T-helper 9 cell (primary cell): ENCODE data around the gene TSSK2.

ENCODE experiments used
- DNase-seq: peaks from one replicate; pipeline ENCODE4 v3.0.0-alpha.2; 2020

Gene TSSK2

DNA sequence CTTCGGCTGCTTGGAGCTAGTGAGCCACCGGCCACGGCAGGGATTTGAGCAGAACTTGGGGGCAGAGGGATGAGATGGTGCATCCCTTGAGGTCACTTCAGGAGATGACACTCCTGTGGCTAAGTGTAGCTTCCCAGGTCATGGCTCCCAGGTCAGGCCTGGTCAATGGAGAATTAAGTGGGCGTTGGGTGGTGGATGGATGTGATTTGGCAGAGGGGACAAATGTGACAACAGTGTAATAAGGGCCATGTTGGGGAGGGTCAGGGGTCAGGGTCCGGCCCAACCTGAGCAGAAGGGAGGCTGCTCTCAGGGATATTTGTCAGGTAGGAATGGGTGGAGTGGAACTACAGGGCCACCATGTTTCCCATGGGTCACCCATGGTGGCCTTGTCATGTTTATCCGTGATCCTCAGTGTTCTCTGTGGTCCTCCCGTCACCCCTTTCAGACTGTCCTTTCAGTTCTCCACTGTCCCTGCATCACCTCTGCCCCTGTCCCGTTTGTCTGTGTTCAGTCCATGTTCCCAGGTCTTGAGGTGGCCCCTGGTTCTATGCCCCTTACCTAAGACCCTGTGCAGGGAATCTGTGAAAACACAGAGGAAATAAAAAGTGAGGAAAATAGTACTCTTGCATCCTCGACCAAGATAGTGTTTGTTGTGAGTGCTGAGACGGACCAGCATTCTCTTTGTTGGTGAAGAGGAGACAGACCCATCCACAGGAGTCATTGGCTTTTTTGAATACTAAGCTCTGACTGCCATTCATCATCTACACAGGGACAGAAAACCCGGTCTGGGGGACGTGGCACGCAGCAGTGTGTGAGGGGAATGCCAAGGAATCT lies 41.3 kb downstream of the TSSK2 start:
- no peak for DNase-seq

DNA sequence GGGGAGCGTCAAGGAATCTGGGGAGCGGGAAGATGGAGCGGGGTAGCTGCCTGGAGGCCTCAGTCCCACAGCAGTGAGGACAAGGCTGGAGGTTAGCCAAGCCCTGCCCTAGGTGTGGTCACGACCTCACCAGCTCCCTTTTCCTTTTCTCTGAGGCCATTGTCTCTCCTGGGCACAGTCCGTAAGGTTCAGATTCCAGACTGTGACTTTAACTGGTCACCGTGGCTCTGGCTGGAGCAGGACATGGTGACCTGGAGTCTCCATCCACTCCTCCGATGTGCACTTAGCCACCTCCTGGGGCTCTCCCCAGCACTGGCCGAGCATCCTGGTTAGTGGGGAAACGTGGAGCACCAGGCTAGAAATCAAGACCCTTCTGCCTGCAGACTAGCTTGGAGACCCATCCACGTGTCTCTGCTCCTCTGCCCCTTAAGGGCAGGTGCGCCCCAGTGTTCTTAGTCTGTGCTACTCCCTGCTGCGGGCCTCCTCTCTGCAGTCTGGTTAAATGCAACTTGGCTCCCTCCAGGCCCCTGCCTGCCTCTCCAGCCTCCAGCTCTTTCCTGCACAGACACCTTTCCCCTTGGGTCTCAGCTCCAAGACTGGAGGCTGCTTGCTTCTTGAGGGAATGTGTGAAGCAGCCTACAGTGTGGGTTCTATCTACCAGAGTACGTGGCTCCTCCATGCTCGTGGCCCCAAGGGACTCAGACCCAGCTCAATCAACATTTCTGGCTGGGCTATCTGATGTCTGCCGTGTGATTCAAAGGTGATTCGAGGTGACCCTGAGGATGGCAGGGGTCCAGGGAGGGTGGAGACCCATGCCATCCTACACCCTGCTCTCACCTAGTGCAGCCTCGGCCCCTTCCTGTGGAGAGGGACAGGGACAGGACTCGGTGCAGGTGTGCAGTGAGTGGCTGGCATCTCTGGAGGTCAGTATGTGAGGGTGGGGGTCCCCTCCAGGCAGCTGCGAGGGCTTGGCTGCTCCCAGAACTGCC lies 42.2 kb downstream of the TSSK2 start:
- no peak for DNase-seq

DNA sequence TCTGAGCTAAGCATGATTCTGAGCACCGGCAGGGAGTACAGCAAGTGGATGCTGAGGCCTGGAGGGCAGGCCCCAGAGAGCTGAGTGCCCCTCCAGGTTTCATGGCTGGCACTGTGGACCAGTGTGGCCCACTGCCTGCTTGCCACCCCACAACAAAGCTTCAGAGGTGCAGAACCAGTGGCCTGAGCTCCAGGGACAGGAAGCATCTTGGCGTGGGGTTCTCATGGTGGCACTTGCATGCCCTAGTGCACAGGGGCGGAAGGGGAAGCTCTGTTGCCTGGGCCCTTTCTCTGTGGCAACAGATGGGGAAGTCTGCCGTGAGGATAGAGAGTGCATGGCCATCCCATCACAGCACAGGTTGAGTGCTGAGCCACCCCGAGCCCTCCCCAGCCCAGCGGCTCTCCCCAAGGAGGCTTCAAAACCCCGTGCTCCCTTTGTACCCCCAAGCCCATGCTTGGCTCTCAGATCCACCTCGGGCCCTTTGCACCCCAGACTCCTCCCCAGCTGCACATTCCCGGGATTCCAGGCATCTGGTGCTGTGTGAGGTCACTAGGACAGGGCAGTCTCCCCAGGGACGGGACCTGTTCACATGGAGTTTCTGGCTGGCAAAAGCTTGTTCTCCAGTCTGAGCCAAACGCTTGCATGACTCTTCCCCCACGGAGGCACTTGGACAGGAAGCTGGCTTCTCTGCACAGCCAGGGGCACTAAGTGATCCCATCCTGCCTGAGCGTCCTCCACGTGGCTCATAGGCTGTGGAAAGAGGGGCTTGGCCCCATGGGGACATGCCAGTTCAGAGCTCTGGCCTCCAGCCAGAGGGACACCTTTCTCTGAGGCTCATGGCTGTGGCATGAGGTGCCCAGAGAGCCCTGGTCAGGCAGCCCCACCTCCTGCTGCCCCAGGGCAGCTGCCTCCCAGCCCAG lies 43.3 kb downstream of the TSSK2 start:
- DNase-seq: no peak

DNA sequence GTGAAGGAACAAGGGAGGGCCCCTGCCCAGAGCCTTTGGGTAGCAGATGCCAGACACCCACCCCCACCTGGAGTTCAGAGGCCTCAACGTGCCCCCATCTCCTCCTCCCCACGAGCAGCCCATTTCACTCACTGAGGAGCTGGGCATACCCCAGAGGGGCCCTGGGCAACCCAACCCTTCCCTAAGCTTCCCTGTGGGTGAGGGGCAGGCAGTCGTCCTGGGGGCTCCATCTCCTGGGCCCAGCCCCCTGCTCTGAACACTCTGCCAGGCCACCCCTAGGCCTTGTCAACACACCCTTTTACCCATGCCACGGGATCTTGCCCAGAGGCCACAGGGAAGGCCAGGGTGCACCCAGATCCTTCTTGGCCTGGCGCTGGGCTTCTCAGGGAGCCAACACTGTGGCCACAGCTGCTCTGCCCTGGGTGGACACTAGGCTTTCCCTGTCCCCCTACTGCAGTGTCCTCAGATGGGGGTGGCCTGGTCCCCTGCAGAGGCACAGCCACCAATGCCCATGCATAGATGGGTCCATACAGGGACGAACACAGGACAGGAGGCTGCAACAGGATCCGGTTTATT lies 44.0 kb downstream of the TSSK2 start:
- no peak for DNase-seq

DNA sequence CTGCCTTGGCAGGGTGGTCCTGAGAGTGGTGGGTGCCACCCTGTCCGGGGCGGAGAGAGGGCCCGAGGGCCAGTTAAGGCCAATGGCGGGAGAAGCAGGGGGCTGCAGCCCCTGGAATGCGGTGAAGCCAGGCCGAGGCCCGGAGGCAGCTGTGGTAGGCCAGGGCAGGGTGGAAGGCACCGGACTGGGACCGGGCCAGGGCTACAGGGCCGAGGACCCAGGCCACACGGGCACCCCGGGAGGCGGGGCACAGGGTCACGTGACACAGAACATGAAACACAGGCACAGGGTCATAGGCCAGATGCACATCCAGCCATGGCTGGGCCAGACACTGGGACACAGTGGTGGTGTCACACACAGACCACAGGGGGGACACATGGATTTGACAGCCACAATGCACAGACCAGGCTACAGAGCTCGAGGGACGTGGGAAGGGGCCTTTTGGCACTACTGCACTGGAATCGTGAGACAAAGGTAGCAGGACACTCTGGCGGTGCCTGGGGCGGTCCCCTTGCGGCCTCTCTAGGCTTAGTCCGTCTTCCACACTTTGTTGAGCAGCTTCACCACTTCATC lies 44.6 kb downstream of the TSSK2 start:
- no peak for DNase-seq

DNA sequence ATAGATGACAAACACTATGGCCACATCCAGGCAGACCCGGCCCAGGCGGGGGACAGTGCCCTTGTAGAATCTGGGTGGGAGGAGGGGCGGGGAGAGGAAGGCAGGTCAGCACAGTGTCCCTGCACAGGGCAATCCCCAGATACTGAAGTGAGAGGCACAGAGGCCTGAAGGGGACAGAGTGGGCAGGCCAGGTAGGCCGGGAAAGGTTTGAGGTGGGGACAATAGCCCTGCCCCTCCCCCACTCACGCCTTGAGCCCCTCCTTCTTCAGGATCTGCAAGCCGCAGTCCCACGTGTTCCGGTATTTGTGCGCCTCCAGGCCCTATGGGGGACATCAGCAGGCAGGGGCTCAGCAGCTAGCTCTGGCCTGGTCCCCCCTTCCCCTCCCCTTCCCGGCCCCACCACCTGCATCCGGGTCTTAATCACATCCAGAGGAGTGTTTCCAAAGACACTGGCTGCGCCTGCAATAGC lies 45.1 kb downstream of the TSSK2 start:
- DNase-seq: no peak

DNA sequence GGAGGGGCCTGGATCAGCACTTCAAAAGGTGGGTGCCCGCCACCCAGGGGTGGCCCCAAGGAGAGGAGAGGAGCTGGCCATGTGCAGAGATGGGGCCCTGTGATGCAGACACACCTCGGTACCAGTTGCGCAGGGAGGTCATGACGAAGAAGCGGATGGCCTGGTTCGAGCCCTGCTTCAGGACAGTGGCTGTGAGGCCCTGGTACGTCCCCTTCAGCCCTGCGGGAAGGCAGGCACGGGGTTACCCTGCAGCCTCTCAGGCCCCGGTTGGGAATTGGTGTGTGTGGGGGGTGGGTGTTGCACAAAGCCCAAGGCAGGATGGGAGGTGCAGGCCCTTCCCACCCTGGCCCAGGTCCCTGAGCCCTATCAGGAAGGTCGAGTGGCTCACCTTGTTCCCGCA lies 45.6 kb downstream of the TSSK2 start:
- no peak for DNase-seq

DNA sequence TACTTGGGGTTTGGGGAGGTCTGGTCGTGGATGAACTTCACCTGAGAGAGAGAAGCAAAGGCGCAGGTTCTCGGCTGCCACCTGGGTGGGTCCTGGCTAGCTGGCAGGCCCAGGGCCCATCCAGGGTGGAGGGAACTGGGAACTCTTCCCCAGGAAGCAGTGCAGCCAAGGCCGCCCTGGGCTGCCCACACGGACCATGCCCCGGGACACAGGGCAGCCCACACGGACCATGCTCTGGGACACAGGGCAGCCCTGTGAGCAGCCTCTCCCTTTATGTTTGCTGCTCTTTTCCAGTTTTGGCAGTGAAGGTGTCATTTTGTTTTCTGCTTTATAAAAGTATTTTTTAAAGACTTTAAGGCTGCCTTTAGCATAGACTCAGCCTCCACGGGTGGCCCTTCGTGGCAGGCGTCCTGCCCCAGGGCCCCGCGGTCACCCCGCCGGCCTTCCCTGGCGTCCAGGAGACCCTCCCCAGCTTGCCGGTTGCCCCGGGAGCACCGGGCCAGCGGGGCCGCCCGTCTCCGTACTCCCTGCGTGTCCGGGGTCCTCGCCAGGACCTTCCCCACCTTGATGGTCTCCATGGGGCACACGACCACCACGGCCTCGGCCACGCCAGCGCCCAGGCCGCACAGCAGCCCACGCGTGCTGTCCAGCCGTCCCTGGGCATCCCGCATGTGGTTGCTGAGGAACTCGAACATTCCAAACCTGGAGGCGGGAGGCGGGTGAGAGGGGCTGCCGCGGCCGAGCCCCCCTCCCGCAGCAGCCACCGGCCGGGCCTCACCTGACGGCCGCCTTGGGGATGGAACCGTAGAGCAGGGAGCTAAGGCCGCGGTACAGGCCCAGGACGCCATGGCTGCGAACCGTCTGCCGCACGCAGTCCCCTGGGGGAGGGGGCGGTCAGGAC lies 46.3 kb downstream of the TSSK2 start:
- DNase-seq: no peak

DNA sequence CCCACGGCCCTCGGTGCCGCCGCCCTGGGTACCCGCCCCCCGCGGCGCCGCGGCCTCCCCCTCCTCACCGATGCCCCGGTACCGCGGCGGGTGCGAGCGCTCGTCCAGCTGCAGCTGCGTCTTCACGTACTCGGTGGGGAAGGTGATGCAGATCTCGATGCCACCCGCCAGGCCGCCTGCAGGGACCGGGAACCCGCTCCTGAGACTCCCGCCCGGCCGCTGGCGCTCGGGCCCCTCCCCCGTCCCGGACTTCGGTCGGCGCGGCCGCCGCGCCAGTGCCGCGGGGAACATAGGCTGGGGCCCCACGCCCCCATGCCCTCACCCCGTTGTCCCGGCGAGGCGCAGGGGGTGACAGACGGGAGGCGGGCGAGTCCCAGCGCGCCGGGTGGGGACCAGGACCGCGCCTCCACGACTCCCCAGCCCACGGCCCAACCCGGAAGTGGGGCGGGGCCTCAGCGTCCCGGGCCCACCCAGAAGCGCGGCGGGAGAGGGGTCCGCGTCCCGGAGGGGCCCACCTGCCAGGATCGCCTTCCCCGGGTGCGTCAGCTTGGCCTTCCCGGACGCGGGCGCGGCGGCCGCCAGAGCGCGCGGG lies 47.1 kb downstream of the TSSK2 start:
- DNase-seq: peak; percentile 48

DNA sequence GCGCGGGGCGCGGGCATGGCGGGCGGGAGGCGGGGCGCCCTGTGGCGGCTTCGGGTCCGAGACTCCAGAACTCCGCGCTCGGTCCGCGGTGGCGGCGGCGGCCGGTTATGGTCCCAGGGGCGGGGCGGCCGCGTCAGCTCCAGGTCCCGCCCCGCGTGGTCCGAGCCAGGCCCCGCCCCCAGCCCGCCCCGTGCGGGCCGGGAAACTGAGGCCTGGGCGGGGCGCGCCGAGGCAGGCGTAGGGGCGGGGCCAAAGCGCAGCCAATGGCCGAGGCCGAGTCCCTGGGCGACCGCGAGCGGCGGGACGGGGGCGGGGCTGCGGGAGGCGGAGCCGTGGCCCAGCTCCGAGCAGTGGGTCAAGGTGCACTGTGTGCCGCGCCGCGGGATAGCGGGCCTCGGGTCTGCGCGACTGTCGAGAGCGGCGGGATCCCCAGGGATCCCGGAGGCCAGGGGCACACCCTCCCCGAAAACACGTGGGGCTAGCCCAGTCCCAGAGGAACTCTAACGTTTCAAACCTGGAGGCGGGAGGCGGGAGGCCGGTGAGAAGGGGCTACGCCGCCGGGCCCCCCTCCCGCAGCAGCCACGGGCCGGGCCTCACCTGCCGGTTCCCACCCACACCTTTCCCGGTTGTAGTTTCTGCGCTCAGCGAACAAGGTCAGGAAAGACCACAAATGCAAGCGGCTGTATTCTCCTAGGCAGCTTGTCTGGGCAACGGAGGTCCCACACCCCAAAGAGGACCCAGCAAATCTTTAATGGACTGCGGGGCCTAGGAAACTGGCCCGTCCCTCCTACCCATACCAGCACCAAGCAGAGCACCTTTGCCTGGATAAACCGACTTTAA lies 47.8 kb downstream of the TSSK2 start, which contains the start of gene SLC25A1:
TSS of gene SLC25A1 (minus strand) at position 80 of the 840 bp plus-strand sequence. CDS start at position 17, 63 bp downstream.
- peak; percentile 62 for DNase-seq

DNA sequence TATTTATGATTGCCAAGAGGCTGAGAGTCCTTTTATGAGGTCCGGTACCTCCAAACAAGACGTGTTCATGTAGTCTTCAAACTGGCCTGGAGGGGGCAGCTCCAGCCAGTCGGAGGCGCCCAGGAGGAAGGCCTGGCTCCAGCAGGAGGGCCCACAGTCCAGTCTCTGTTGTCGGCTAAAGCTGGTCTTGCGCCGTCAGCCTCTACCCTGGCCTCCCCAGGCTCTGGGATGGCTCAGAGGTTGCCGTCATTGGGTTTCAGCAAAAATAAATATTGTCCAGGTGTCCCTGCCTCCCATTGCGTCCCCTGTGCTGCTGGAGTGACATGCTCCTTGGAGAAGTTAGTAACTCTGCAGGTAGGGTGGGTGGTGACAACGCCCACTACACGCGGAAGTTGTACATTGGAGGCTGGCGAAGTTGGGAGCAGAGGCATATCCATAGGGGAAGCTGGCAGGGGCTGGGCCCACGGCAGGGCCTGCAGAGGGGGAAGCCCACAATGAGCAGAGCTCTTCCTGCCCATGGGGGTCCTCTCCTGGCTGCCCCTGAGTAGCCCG lies 48.5 kb downstream of the TSSK2 start:
- DNase-seq: no peak

DNA sequence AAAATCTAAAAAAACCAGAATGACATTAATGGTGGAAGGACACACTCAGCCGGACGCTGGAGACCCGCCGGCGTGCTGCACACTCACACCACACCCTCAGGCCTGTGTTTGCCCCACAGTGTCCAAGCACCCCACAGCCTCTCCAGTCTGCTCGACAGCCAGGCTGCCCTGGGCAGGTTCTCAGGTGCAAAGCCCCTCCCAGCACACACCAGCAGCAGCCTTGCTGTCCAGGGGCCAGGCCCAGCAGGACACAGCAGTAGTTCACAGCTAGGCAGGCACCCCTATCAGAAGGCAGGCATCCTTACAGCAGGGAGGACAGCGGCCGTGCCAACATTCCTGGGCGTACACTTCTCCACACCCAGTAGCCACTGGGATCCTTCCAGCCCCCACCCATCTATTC lies 49.1 kb downstream of the TSSK2 start:
- no peak for DNase-seq

DNA sequence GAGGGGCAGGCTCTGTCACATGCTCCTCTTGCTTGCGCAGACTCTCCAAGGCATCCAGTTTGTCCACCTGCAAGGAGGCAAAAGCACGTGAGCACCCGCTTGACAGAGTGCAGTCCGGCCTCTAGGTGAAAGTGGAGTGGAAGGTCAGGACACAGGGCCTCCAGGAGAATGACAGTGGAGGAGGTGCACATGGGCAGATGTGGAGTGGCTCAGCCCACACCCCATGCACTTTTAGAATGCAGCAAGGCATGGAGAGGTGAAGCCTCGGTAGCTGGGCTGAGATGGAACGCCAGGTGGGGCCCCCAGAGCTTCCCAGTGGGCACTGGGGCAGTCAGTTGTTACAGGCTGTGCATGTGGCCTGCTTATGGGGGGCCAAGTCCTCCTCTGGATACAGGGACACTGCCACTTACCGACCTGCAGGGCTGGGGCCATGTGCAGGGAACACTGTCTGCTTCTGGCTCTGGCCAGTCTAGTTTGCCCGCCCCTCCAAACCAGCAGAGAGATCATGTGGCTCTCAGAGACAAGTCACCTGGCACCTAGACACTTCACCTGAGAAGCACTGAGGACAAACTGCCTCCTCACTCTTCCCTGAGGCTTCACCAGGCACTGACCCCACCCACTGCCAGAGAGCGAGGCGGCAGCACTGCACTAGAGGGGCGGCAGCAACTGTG lies 49.8 kb downstream of the TSSK2 start:
- no peak for DNase-seq

DNA sequence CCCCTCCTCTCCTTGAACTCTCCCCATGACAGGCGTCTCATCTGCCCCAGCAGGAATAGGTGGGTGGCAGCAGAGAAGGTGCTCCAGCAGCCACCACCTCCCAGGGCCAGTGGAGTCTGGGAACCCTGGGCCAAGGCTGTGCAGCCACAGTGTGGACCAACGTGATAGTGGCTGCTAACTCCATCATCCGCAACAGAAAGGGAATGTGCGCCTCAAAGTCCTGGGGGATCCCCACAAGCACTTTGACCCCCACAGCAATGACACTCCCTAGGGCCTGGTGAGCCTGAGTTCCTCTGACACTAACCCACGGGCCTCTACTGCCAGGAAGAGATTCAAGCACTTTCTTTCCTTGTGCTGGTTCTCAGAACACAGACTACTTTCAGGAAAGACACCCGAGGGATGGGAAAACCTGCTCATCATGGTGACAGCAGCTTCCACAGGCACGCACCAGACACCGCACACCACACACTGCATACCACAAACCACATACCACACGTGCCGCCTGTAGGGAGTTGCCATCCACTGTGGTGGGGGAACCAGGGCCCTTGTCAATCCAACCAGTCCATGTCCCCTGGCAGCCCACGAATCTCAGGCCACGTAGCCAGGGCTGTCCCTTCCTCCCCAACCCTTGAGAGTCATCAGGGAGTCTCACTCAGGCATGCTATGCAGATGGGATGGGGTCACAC lies 50.8 kb downstream of the TSSK2 start:
- DNase-seq: no peak
